22Rv1 (cell line): ENCODE results near the gene ZDHHC21.

Experiments used
- ZFX ChIP-seq: fragments of 450-650 bp; IDR thresholded peaks from 2 replicates; pipeline ENCODE4 v1.6.1; 2017; ENCODE audit warnings: antibody characterized with exemption, borderline replicate concordance
- TF ChIP-seq, protein P1 (sequence below): fragments of 450-650 bp; IDR thresholded peaks from 2 replicates; pipeline ENCODE4 v1.5.1; 2017; ENCODE audit warnings: mild to moderate bottlenecking

DNA sequence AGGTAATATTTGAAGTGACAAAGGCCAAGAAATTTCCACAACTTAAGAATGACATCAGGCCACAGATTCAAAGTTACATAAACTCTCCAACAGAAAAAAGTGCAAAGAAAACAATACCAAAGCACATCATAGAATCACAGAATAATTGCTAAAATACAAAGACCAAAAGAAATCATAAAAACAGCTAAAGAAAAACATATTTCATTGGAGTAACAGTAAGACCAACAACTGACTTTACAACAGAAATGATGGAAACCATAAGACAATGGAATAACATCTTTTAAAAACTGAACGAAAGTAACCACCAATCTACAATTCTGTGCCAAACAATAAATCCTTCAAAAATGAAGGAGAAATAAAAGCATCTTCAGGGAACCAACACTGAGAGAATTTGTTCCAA, 38.3 kb downstream of the ZDHHC21 start:
- TF ChIP-seq, protein P1, sequence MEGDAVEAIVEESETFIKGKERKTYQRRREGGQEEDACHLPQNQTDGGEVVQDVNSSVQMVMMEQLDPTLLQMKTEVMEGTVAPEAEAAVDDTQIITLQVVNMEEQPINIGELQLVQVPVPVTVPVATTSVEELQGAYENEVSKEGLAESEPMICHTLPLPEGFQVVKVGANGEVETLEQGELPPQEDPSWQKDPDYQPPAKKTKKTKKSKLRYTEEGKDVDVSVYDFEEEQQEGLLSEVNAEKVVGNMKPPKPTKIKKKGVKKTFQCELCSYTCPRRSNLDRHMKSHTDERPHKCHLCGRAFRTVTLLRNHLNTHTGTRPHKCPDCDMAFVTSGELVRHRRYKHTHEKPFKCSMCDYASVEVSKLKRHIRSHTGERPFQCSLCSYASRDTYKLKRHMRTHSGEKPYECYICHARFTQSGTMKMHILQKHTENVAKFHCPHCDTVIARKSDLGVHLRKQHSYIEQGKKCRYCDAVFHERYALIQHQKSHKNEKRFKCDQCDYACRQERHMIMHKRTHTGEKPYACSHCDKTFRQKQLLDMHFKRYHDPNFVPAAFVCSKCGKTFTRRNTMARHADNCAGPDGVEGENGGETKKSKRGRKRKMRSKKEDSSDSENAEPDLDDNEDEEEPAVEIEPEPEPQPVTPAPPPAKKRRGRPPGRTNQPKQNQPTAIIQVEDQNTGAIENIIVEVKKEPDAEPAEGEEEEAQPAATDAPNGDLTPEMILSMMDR = no peak
- TF ChIP-seq ZFX = no peak
